ENCODE measurements around the gene NRG3.

GRCh38 chr10:82850191-82850590 is 975.2 kb downstream of the NRG3 start:
- TF ChIP-seq, protein P1, sequence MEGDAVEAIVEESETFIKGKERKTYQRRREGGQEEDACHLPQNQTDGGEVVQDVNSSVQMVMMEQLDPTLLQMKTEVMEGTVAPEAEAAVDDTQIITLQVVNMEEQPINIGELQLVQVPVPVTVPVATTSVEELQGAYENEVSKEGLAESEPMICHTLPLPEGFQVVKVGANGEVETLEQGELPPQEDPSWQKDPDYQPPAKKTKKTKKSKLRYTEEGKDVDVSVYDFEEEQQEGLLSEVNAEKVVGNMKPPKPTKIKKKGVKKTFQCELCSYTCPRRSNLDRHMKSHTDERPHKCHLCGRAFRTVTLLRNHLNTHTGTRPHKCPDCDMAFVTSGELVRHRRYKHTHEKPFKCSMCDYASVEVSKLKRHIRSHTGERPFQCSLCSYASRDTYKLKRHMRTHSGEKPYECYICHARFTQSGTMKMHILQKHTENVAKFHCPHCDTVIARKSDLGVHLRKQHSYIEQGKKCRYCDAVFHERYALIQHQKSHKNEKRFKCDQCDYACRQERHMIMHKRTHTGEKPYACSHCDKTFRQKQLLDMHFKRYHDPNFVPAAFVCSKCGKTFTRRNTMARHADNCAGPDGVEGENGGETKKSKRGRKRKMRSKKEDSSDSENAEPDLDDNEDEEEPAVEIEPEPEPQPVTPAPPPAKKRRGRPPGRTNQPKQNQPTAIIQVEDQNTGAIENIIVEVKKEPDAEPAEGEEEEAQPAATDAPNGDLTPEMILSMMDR (IDR thresholded peaks at IDR 0.05; ENCODE audit: insufficient read depth, low read length), result no peak
- TF ChIP-seq REST (IDR thresholded peaks at IDR 0.05; ENCODE audit: insufficient replicate concordance, low read depth) (no peak), GABPA (IDR thresholded peaks at IDR 0.05; ENCODE audit: low read depth) (no peak)
